HEK293 (cell line): ENCODE measurements around the gene FUT4.

Source experiments
- EGR2 ChIP-seq: fragments of 450-650 bp; formaldehyde crosslinking; IDR thresholded peaks from 2 replicates; pipeline ENCODE4 v1.5.1; 2016; ENCODE audit warnings: low read depth, missing biosample characterization, missing genetic modification characterization
- HOXC10 ChIP-seq: sonication (generic); formaldehyde crosslinking; IDR thresholded peaks from 2 replicates; pipeline ENCODE4 v1.8.1; 2023; ENCODE audit warnings: mild to moderate bottlenecking, missing genetic modification reagents
- SP2 ChIP-seq: fragments of 450-650 bp; formaldehyde crosslinking; IDR thresholded peaks from 2 replicates; pipeline ENCODE4 v1.5.1; 2016; ENCODE audit warnings: missing biosample characterization, missing genetic modification characterization
- ZNF10 ChIP-seq: fragments of 450-650 bp; formaldehyde crosslinking; IDR thresholded peaks from 2 replicates; pipeline ENCODE4 v1.5.1; 2017; ENCODE audit warnings: missing biosample characterization, missing genetic modification characterization
- ZNF133 ChIP-seq: fragments of 450-650 bp; formaldehyde crosslinking; IDR thresholded peaks from 2 replicates; pipeline ENCODE4 v1.5.1; 2016; ENCODE audit warnings: missing biosample characterization, missing genetic modification characterization
- ZNF138 ChIP-seq: fragments of 450-650 bp; formaldehyde crosslinking; IDR thresholded peaks from 2 replicates; pipeline ENCODE4 v1.5.1; 2016; ENCODE audit warnings: missing biosample characterization, missing genetic modification characterization, borderline replicate concordance
- ZNF239 ChIP-seq: fragments of 450-650 bp; formaldehyde crosslinking; IDR thresholded peaks from 2 replicates; pipeline ENCODE4 v1.5.1; 2016; ENCODE audit warnings: missing biosample characterization, missing genetic modification characterization
- ZNF416 ChIP-seq: fragments of 450-650 bp; formaldehyde crosslinking; IDR thresholded peaks from 2 replicates; pipeline ENCODE4 v1.5.1; 2016; ENCODE audit warnings: missing biosample characterization, missing genetic modification characterization
- ZNF48 ChIP-seq: fragments of 450-650 bp; formaldehyde crosslinking; IDR thresholded peaks from 2 replicates; pipeline ENCODE4 v1.5.1; 2016; ENCODE audit warnings: missing biosample characterization, missing genetic modification characterization
- ZNF670 ChIP-seq: fragments of 450-650 bp; formaldehyde crosslinking; IDR thresholded peaks from 2 replicates; pipeline ENCODE4 v1.5.1; 2016; ENCODE audit warnings: missing biosample characterization, missing genetic modification characterization, low read depth
- TF ChIP-seq, protein P1 (sequence below): fragments of 450-650 bp; formaldehyde crosslinking; IDR thresholded peaks from 2 replicates; pipeline ENCODE4 v1.5.1; 2017; ENCODE audit warnings: missing biosample characterization, missing genetic modification characterization
- TF ChIP-seq, protein P2 (sequence below): fragments of 450-650 bp; formaldehyde crosslinking; IDR thresholded peaks from 2 replicates; pipeline ENCODE4 v1.5.1; 2016; ENCODE audit warnings: missing biosample characterization, missing genetic modification characterization
- TF ChIP-seq, protein P3 (sequence below): fragments of 450-650 bp; formaldehyde crosslinking; IDR thresholded peaks from 2 replicates; pipeline ENCODE4 v1.5.1; 2017; ENCODE audit warnings: missing biosample characterization, missing genetic modification characterization

DNA sequence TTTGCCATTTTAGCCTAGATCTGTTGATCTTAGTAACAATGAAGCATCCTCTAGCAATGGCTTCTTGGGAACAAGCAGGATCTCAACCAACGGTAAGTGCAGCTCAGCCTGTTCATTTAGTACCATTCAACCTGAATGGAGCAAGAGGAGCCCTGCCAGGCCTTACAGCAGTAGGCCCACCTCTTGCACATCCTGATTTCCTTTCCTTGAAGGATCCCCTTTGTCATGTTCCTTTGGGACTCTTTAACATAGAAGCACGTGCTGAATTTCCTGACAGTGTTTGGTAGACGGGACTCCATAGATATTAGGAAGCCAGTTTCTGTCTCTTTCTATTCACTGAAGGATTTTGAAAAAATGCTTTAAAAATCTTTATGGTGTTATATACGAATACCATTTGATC, 25.0 kb downstream of the FUT4 start:
- TF ChIP-seq, protein P1, sequence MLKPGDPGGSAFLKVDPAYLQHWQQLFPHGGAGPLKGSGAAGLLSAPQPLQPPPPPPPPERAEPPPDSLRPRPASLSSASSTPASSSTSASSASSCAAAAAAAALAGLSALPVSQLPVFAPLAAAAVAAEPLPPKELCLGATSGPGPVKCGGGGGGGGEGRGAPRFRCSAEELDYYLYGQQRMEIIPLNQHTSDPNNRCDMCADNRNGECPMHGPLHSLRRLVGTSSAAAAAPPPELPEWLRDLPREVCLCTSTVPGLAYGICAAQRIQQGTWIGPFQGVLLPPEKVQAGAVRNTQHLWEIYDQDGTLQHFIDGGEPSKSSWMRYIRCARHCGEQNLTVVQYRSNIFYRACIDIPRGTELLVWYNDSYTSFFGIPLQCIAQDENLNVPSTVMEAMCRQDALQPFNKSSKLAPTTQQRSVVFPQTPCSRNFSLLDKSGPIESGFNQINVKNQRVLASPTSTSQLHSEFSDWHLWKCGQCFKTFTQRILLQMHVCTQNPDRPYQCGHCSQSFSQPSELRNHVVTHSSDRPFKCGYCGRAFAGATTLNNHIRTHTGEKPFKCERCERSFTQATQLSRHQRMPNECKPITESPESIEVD (tag by site-specific recombination): no peak
- TF ChIP-seq, protein P2, sequence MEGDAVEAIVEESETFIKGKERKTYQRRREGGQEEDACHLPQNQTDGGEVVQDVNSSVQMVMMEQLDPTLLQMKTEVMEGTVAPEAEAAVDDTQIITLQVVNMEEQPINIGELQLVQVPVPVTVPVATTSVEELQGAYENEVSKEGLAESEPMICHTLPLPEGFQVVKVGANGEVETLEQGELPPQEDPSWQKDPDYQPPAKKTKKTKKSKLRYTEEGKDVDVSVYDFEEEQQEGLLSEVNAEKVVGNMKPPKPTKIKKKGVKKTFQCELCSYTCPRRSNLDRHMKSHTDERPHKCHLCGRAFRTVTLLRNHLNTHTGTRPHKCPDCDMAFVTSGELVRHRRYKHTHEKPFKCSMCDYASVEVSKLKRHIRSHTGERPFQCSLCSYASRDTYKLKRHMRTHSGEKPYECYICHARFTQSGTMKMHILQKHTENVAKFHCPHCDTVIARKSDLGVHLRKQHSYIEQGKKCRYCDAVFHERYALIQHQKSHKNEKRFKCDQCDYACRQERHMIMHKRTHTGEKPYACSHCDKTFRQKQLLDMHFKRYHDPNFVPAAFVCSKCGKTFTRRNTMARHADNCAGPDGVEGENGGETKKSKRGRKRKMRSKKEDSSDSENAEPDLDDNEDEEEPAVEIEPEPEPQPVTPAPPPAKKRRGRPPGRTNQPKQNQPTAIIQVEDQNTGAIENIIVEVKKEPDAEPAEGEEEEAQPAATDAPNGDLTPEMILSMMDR (tag by site-specific recombination): no peak
- TF ChIP-seq EGR2 (tag by site-specific recombination) (no peak), ZNF138 (tag by site-specific recombination) (no peak), ZNF48 (tag by site-specific recombination) (no peak), SP2 (no peak), ZNF670 (no peak), HOXC10 (CRISPR knock-in tag) (no peak), ZNF10 (tag by site-specific recombination) (no peak), ZNF133 (tag by site-specific recombination) (no peak), ZNF239 (no peak), ZNF416 (tag by site-specific recombination) (no peak)
- TF ChIP-seq, protein P3, sequence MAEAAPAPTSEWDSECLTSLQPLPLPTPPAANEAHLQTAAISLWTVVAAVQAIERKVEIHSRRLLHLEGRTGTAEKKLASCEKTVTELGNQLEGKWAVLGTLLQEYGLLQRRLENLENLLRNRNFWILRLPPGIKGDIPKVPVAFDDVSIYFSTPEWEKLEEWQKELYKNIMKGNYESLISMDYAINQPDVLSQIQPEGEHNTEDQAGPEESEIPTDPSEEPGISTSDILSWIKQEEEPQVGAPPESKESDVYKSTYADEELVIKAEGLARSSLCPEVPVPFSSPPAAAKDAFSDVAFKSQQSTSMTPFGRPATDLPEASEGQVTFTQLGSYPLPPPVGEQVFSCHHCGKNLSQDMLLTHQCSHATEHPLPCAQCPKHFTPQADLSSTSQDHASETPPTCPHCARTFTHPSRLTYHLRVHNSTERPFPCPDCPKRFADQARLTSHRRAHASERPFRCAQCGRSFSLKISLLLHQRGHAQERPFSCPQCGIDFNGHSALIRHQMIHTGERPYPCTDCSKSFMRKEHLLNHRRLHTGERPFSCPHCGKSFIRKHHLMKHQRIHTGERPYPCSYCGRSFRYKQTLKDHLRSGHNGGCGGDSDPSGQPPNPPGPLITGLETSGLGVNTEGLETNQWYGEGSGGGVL (tag by site-specific recombination): no peak
